ENCODE results near the gene CAMK2N2. TPM values are rescaled to one million over a fixed set of nuclear protein-coding genes. Genes with fewer than 3 reads are reported as not detected.

Gene CAMK2N2
- total and polyA plus RNA-seq, 4 donors = 0.26 to 0.36 TPM; not detected in 2

DNA sequence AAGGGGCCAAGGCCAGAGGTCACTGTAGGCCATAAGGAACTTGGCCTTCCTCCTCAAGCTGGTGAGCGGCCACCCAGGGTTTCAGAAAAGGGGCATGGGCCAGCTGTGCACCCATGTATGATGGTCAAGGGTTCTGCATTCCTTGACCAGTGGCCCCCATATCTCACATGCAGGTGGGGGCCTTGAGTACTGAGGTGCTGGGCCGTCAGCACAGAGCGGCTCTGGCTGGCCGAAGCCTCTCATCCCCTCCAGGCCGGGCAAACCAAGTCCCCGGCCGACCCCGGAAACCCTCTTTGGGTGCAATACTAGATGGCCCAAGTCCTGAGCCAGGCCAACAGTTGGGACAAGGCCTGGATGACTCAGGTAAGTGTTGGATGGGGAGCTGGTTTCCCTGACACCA is 22.1 kb downstream of the CAMK2N2 start:
- no peaks in the 10 kb centered on the region for H3K9me3 ChIP-seq (ENCODE audit: control insufficient read depth, low read length)
- intact Hi-C loops (cut with DNase I) = no loop called here
- no peak for ATAC-seq (ENCODE audit: low FRiP score)
- H3K27me3 ChIP-seq (ENCODE audit: control insufficient read depth in 1 of 2, insufficient read depth in 2 of 2, low read length in 1 of 2) = no peaks in the 10 kb centered on the region
- DNase-seq = peak in 1 of 2 donors; percentile 33
- H3K4me3 ChIP-seq (ENCODE audit: low read length in 2 of 2) = no peak overlapping the region
- H3K4me1 ChIP-seq (ENCODE audit: control insufficient read depth in 1 of 2, insufficient read depth in 2 of 2, low read length in 2 of 2) = no peaks in the 10 kb centered on the region
- H3K27ac ChIP-seq (ENCODE audit: low read depth in 1 of 2, low read length in 2 of 2) = no peak overlapping the region
- 87 to 92% methylated on average over 8 of the region's 8 CpGs for WGBS, 2 donors
- H3K36me3 ChIP-seq (ENCODE audit: control insufficient read depth in 1 of 2, insufficient read depth in 2 of 2, low read length in 1 of 2) = peaks cover 0 to 6% of the 10 kb centered on the region in 2 donors

DNA sequence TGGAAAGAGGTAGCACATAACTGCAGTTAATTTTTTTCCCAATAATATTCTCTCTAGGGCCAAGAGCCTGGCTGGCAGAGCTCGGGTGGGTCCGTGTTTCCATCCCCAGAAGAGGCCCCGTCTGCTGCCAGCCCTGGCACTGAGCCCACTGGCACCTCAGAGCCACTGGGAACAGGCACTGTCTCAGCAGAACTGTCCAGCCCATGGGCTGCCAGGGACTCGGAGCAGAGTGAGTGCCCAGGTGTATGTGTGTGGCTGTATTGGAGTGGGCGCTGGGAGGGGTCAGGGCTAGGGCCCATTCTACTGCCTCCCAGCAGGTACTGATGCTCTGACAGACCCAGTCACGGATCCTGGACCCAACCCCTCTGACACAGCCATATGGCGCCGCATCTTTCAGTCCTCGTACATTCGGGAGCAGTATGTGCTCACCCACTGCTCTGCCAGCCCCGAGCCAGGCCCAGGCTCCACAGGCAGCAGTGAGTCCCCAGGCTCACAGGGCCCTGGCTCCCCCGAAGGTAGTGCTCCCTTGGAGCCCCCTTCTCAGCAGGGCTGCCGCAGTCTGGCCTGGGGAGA is 23.0 kb downstream of the CAMK2N2 start:
- DNase-seq (peak in 1 of 2 donors; percentile 35), ATAC-seq (ENCODE audit: low FRiP score) (no peak)
- Histone ChIP-seq H3K4me3 (ENCODE audit: low read length in 2 of 2) (no peak overlapping the region), H3K36me3 (ENCODE audit: control insufficient read depth in 1 of 2, insufficient read depth in 2 of 2, low read length in 1 of 2) (peaks cover 0 to 2% of the 10 kb centered on the region in 2 donors), H3K27ac (ENCODE audit: low read depth in 1 of 2, low read length in 2 of 2) (no peak overlapping the region), H3K4me1 (ENCODE audit: control insufficient read depth in 1 of 2, insufficient read depth in 2 of 2, low read length in 2 of 2) (no peaks in the 10 kb centered on the region), H3K27me3 (ENCODE audit: control insufficient read depth in 1 of 2, insufficient read depth in 2 of 2, low read length in 1 of 2) (no peaks in the 10 kb centered on the region), H3K9me3 (ENCODE audit: control insufficient read depth, low read length) (no peaks in the 10 kb centered on the region)
- intact Hi-C loops (cut with DNase I) = no loop called here
- WGBS, 2 donors = 66 to 67% methylated on average over 13 of the region's 13 CpGs

DNA sequence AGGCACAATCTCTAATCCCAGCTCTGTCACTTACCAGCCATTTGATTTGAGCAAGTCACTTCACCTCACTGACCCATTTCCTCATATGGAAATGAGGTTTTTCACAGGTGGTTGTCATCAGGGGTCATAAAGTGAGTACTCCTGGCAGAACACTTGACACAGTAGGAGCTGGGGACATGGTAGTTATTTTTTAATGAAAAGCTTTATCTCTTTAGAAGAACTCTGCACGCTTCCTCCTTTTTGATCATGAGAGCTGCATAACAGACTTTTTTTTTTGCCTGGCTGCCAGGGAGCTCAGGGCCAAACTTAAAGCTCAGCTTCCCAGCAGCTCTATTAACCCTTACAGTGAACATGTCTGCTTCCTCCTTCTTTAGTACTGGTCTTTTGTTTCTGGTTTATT is 23.5 kb downstream of the CAMK2N2 start:
- Histone ChIP-seq H3K4me3 (ENCODE audit: low read length in 2 of 2) (no peak overlapping the region), H3K27me3 (ENCODE audit: control insufficient read depth in 1 of 2, insufficient read depth in 2 of 2, low read length in 1 of 2) (no peaks in the 10 kb centered on the region), H3K4me1 (ENCODE audit: control insufficient read depth in 1 of 2, insufficient read depth in 2 of 2, low read length in 2 of 2) (no peaks in the 10 kb centered on the region), H3K9me3 (ENCODE audit: control insufficient read depth, low read length) (no peaks in the 10 kb centered on the region), H3K36me3 (ENCODE audit: control insufficient read depth in 1 of 2, insufficient read depth in 2 of 2, low read length in 1 of 2) (peaks cover 0 to under 1% of the 10 kb centered on the region in 2 donors), H3K27ac (ENCODE audit: low read depth in 1 of 2, low read length in 2 of 2) (no peak overlapping the region)
- DNase-seq (no peak), ATAC-seq (ENCODE audit: low FRiP score) (no peak)
- WGBS, 2 donors = 23 to 25% methylated on average over 1 of the region's 1 CpG
- intact Hi-C loops (cut with DNase I) = no loop called here

DNA sequence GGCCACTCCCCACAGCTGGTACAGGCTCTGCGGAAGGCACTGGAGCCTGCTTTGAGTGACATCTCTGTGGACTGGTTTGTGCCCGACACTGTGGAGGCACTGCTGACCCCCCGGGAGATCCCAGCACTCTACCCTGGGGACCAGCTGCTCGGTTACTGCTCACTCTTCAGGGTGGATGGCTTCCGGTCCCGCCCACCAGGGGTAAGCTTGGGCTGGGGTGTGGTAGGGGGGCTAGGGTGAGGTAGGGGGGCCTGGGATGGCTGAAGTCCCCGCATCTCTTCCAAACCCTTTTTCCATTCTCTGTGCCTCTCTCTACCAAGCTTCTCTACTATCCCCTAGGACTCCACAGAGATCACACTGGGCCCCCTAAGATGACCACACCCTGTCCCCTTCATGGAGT is 24.1 kb downstream of the CAMK2N2 start:
- intact Hi-C loops (cut with DNase I) = no loop called here
- no peak overlapping the region for H3K27ac ChIP-seq (ENCODE audit: low read depth in 1 of 2, low read length in 2 of 2)

DNA sequence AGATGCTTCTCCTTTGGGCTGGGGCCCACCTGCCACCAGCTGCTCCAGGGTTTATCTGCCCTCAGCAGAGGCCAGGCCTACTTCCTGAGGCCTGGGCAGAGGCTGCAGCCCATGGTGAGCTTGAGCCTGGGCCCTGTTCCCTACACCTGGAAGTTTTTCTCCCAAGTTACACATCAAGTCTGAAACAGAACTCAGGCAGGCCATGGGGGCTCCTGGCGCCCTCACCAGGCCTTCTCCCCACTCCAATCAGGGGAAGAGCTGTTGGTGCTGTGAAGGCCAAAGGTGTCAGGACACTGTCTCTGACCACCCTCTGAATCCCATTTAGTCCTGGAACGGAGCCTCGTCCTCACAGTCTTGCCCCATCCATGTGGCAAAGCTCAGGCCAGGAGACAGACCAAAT is 24.7 kb downstream of the CAMK2N2 start:
- Histone ChIP-seq H3K4me3 (ENCODE audit: low read length in 2 of 2) (no peak overlapping the region), H3K9me3 (ENCODE audit: control insufficient read depth, low read length) (no peaks in the 10 kb centered on the region), H3K36me3 (ENCODE audit: control insufficient read depth in 1 of 2, insufficient read depth in 2 of 2, low read length in 1 of 2) (no peaks in the 10 kb centered on the region), H3K27ac (ENCODE audit: low read depth in 1 of 2, low read length in 2 of 2) (no peak overlapping the region), H3K4me1 (ENCODE audit: control insufficient read depth in 1 of 2, insufficient read depth in 2 of 2, low read length in 2 of 2) (no peaks in the 10 kb centered on the region), H3K27me3 (ENCODE audit: control insufficient read depth in 1 of 2, insufficient read depth in 2 of 2, low read length in 1 of 2) (no peaks in the 10 kb centered on the region)
- ATAC-seq (ENCODE audit: low FRiP score) (no peak), DNase-seq (no peak)
- intact Hi-C loops (cut with DNase I) = no loop called here
- WGBS, 2 donors = 76% methylated on average over 3 of the region's 3 CpGs

More for the DNA sequence above, 24.1 kb downstream of the CAMK2N2 start:
- DNase-seq (no peak), ATAC-seq (ENCODE audit: low FRiP score) (no peak)
- no peaks in the 10 kb centered on the region for H3K4me1 ChIP-seq (ENCODE audit: control insufficient read depth in 1 of 2, insufficient read depth in 2 of 2, low read length in 2 of 2)
- no peaks in the 10 kb centered on the region for H3K9me3 ChIP-seq (ENCODE audit: control insufficient read depth, low read length)
- H3K36me3 ChIP-seq (ENCODE audit: control insufficient read depth in 1 of 2, insufficient read depth in 2 of 2, low read length in 1 of 2) = no peaks in the 10 kb centered on the region
- H3K27me3 ChIP-seq (ENCODE audit: control insufficient read depth in 1 of 2, insufficient read depth in 2 of 2, low read length in 1 of 2) = no peaks in the 10 kb centered on the region
- WGBS, 2 donors = 70 to 74% methylated on average over 7 of the region's 7 CpGs
- no peak overlapping the region for H3K4me3 ChIP-seq (ENCODE audit: low read length in 2 of 2)

DNA sequence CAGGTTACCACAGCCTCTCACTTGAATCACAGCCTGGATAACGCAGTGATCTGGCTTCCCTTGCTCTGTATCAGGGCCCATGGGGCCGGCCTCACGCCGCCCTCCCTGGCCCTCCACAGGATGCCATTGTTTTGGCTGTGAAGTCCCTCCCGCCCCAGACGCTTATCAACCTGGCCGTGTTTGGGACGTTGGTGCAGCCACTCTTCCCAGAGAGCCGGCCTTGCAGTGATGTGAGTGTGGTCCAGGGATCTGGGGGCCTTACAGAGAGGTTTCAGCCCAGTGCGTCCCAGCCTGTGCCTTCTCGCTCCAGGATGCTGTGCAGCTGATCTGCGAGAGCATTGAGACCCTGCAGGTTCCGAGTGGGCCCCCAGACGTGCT is 25.3 kb downstream of the CAMK2N2 start:
- Histone ChIP-seq H3K4me1 (ENCODE audit: control insufficient read depth in 1 of 2, insufficient read depth in 2 of 2, low read length in 2 of 2) (no peaks in the 10 kb centered on the region), H3K9me3 (ENCODE audit: control insufficient read depth, low read length) (no peaks in the 10 kb centered on the region), H3K27me3 (ENCODE audit: control insufficient read depth in 1 of 2, insufficient read depth in 2 of 2, low read length in 1 of 2) (no peaks in the 10 kb centered on the region), H3K36me3 (ENCODE audit: control insufficient read depth in 1 of 2, insufficient read depth in 2 of 2, low read length in 1 of 2) (no peaks in the 10 kb centered on the region), H3K27ac (ENCODE audit: low read depth in 1 of 2, low read length in 2 of 2) (no peak overlapping the region), H3K4me3 (ENCODE audit: low read length in 2 of 2) (no peak overlapping the region)
- no peak for DNase-seq
- intact Hi-C loops (cut with DNase I) = no loop called here
- no peak for ATAC-seq (ENCODE audit: low FRiP score)
- 52% methylated on average over 14 of the region's 14 CpGs for WGBS, 2 donors

DNA sequence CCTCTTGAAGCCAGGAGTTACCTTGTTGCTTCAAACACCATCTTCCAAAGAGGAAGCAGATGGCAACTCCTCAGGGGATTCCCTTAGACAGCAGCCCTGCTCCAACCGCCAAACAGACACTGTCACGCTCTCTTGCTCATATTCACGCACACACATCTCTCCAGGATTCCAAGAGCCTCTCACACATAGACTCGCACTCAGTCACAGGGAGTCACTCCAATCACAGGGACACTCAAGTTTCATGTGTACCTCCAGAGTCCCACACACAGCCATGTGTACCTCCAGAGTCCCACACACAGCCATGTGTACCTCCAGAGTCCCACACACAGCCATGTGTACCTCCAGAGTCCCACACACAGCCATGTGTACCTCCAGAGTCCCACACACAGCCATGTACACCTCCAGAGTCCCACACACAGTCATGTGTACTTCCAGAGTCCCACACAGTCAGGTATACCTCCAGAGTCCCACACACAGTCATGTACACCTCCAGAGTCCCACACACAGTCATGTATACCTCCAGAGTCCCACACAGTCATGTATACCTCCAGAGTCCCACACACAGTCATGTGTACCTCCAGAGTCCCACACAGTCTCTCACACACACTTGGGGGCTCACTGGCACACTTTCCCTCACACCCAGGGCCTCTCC is 25.8 kb downstream of the CAMK2N2 start:
- ATAC-seq (ENCODE audit: low FRiP score) = no peak
- WGBS, 2 donors = 76 to 78% methylated on average over 4 of the region's 4 CpGs
- no peaks in the 10 kb centered on the region for H3K4me1 ChIP-seq (ENCODE audit: control insufficient read depth in 1 of 2, insufficient read depth in 2 of 2, low read length in 2 of 2)
- no peak for DNase-seq
- no peak overlapping the region for H3K27ac ChIP-seq (ENCODE audit: low read depth in 1 of 2, low read length in 2 of 2)
- H3K9me3 ChIP-seq (ENCODE audit: control insufficient read depth, low read length) = no peaks in the 10 kb centered on the region
- H3K36me3 ChIP-seq (ENCODE audit: control insufficient read depth in 1 of 2, insufficient read depth in 2 of 2, low read length in 1 of 2) = no peaks in the 10 kb centered on the region
- H3K27me3 ChIP-seq (ENCODE audit: control insufficient read depth in 1 of 2, insufficient read depth in 2 of 2, low read length in 1 of 2) = no peaks in the 10 kb centered on the region
- intact Hi-C loops (cut with DNase I) = no loop called here
- H3K4me3 ChIP-seq (ENCODE audit: low read length in 2 of 2) = no peak overlapping the region

DNA sequence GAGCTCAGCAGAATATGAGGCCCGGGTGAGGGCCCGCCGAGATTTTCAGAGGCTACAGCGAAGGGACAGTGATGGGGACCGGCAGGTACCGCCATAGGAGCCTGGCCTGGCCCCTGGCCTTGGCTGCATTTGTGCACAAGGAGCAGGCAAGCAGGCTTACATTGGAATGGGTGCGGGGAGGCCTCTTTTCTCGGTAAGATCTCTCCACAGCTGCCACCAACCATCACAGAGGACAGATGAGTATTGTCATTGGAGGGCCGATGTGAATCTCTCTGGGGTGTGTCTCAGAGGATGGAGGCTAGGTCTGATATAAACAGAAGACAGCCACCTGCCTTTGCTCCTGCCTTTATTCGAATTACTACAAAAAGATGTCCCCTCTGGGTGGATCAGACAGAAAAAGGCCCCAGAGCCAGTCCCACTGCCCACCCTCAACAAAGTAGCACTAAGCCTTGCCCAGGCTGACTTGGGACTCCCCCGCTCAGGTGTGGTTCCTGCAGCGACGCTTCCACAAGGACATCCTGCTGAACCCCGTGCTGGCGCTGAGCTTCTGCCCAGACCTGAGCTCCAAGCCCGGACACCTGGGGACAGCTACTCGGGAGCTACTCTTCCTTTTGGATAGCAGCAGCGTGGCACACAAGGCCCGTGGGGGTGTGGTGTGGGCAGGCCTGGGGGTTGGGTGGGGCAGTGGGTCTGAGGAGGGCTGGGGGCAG is 26.5 kb downstream of the CAMK2N2 start:
- Histone ChIP-seq H3K9me3 (ENCODE audit: control insufficient read depth, low read length) (no peaks in the 10 kb centered on the region), H3K27me3 (ENCODE audit: control insufficient read depth in 1 of 2, insufficient read depth in 2 of 2, low read length in 1 of 2) (no peaks in the 10 kb centered on the region), H3K36me3 (ENCODE audit: control insufficient read depth in 1 of 2, insufficient read depth in 2 of 2, low read length in 1 of 2) (no peaks in the 10 kb centered on the region), H3K4me1 (ENCODE audit: control insufficient read depth in 1 of 2, insufficient read depth in 2 of 2, low read length in 2 of 2) (no peaks in the 10 kb centered on the region), H3K27ac (ENCODE audit: low read depth in 1 of 2, low read length in 2 of 2) (no peak overlapping the region), H3K4me3 (ENCODE audit: low read length in 2 of 2) (no peak overlapping the region)
- WGBS, 2 donors = 83 to 86% methylated on average over 19 of the region's 19 CpGs
- ATAC-seq (ENCODE audit: low FRiP score) (no peak), DNase-seq (no peak)
- intact Hi-C loops (cut with DNase I) = no loop called here

DNA sequence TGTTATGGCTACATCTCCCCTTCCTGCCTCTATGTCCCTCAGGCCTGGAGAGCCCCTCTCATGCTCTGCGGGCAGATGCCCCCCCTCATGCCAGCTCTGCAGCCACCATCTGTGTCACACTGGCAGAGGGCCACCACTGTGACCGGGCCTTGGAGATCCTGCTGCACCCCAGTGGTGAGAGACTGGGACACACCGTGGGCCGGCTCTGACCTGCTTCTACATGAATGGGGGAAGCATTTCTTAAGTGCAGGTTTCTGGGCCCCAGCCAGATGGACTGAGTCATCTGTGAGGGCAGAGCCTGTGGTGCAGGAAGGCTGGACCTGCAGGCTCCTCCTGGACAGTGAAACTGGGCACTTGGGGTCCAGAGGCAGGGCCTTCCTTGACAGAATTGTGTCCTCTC is 27.1 kb downstream of the CAMK2N2 start:
- intact Hi-C loops (cut with DNase I) = no loop called here
- ATAC-seq (ENCODE audit: low FRiP score) (no peak), DNase-seq (peak in 1 of 2 donors; percentile 82)
- H3K4me3 ChIP-seq (ENCODE audit: low read length in 2 of 2) = no peak overlapping the region
- H3K36me3 ChIP-seq (ENCODE audit: control insufficient read depth in 1 of 2, insufficient read depth in 2 of 2, low read length in 1 of 2) = no peaks in the 10 kb centered on the region
- H3K9me3 ChIP-seq (ENCODE audit: control insufficient read depth, low read length) = no peaks in the 10 kb centered on the region
- WGBS, 2 donors = 14 to 19% methylated on average over 4 of the region's 4 CpGs
- H3K4me1 ChIP-seq (ENCODE audit: control insufficient read depth in 1 of 2, insufficient read depth in 2 of 2, low read length in 2 of 2) = no peaks in the 10 kb centered on the region
- H3K27me3 ChIP-seq (ENCODE audit: control insufficient read depth in 1 of 2, insufficient read depth in 2 of 2, low read length in 1 of 2) = no peaks in the 10 kb centered on the region
- H3K27ac ChIP-seq (ENCODE audit: low read depth in 1 of 2, low read length in 2 of 2) = no peak overlapping the region

Data from aorta (tissue), 5 donors.